Heart left ventricle (tissue), 16 donors: ENCODE results near the gene ATXN7. TPM values are rescaled to one million over a fixed set of nuclear protein-coding genes. Genes with fewer than 3 reads are reported as not detected.
A peak's percentile ranks its signal among the peaks of the same experiment; 100 is the strongest.

Experiments used
- ATAC-seq, 4 donors: fragments of 200-7000 bp; cut with Tn5 transposase; one replicate each; pipeline ENCODE4 v1.9.1; 2020 to 2022; ENCODE audit warnings: moderate library complexity in 4 of 4, mild to moderate bottlenecking in 3 of 4, moderate number of reproducible peaks in 1 of 4
- DNase-seq, 5 donors: peaks; one replicate each; pipeline ENCODE4 v3.0.0-alpha.2; 2020
- H3K27ac ChIP-seq, 12 donors: fragments of 200-600 bp; sonication (generic) in 4 of 12; one replicate each; pipeline versions ENCODE4 v1.5.0 to v1.8.0; 2016 to 2022; ENCODE audit warnings: mild to moderate bottlenecking in 2 of 12
- H3K27me3 ChIP-seq, 9 donors: fragments of 200-600 bp; sonication (generic) in 2 of 9; one replicate each; pipeline versions ENCODE4 v1.5.1 to v1.8.0; 2016 to 2022; ENCODE audit warnings: mild to moderate bottlenecking in 3 of 9
- H3K36me3 ChIP-seq, 9 donors: fragments of 200-600 bp; sonication (generic) in 2 of 9; one replicate each; pipeline versions ENCODE4 v1.5.0 to v1.8.0; 2018 to 2022; ENCODE audit warnings: mild to moderate bottlenecking in 2 of 9
- H3K4me1 ChIP-seq, 12 donors: fragments of 200-600 bp; sonication (generic) in 4 of 12; one replicate each; pipeline versions ENCODE4 v1.5.0 to v1.8.0; 2016 to 2022; ENCODE audit warnings: mild to moderate bottlenecking in 3 of 12
- H3K4me3 ChIP-seq, 12 donors: fragments of 200-600 bp; sonication (generic) in 4 of 12; one replicate each; pipeline versions ENCODE4 v1.5.0 to v1.8.0; 2017 to 2022; ENCODE audit warnings: mild to moderate bottlenecking in 9 of 12, moderate library complexity in 4 of 12
- H3K9me3 ChIP-seq, 12 donors: fragments of 200-600 bp; sonication (generic) in 4 of 12; one replicate each; pipeline versions ENCODE4 v1.5.0 to v1.8.0; 2016 to 2022; ENCODE audit warnings: mild to moderate bottlenecking in 1 of 12
- POLR2A ChIP-seq, 2 donors: fragments of 450-650 bp; IDR thresholded peaks; one replicate each; pipeline ENCODE4 v1.6.1; 2017; ENCODE audit warnings: antibody characterized with exemption in 2 of 2, mild to moderate bottlenecking in 2 of 2, moderate library complexity in 2 of 2
- WGBS, 4 donors: extraction: QIAGEN DNeasy Blood & Tissue Kit in 2 of 4; methylation state at CpG; one replicate each; pipeline versions ENCODE4 v1.1.5 to v1.1.7; 2013 to 2018; 5-methylcytosine and 5-hydroxymethylcytosine counted together
- intact Hi-C, 10 donors: fragments of 100-400 bp; cut with DNase I; formaldehyde crosslinking; loops; one replicate each; pipeline versions ENCODE4 v1.11.1 to v1.14.2; 2022
- polyA plus RNA-seq, 2 donors: library from polyadenylated mRNA; stranded (reverse); fragments of 200-250 nt; gene quantifications; one replicate each; pipeline ENCODE4 v1.2.3, GENCODE V29; 2013
- total RNA-seq, 9 donors: library from RNA; depleted of rRNA in 2 of 9; stranded (reverse); fragments of >200 nt in 2 of 9; fragmentation: NEBNext Ultra II Directional in 3 of 9; extraction: Animal tissue kit (Norgen Biotek cat#: 25700) in 3 of 9; gene quantifications; one replicate each; pipeline versions ENCODE4 v1.1.0 to v1.2.4, GENCODE V29; 2016 to 2023
- TF ChIP-seq, protein P1 (sequence below), 12 donors: fragments of 200-600 bp; sonication (generic) in 4 of 12; IDR thresholded peaks; one replicate each; pipeline versions ENCODE4 v1.5.0 to v1.8.0; 2018 to 2022; ENCODE audit warnings: antibody characterized with exemption in 12 of 12, mild to moderate bottlenecking in 5 of 12
- donor health status: ischemic (EF 13 %, LVEDD 7.1; RV severe dilation, severe dysfunction).
- donor health status: healthy with polysubstance abuse.
- donor health status: DM: no; HTN: yes; CAD: no.
- donor health status: DM: no; HTN: no; CAD: no.
- donor health status: ischemic (EF 25% LVEDD 6.9; RV normal size, moderate dysfunction).
- donor health status: ischemic (EF 25% LVEDD 5.7; RV mildly dilated, moderate dysfunction).
- donor health status: healthy.
- donor health status: DM: yes; HTN: yes; CAD: no.
- donor health status: ischemic (EF 35%, LVEDD 5.7; RV mildly dilated, moderate dysfunction).
- donor health status: nonischemic (EF 11% LVEDD 7.7; RV severe dilation, severe dysfunction).
- donor health status: DM: yes; HTN: yes; CAD: no.
- donor health status: PGD.
- donor health status: ischemic (EF 29% LVEDD 5.4; RV normal size, mild dysfunction).
- donor health status: nonischemic (EF 23%, LVEDD 6.1; RV moderate dilation, normal function).

ATXN7 gene
- total and polyA plus RNA-seq, 11 donors, result 4.5 to 31.4 (median 16.7) TPM

DNA sequence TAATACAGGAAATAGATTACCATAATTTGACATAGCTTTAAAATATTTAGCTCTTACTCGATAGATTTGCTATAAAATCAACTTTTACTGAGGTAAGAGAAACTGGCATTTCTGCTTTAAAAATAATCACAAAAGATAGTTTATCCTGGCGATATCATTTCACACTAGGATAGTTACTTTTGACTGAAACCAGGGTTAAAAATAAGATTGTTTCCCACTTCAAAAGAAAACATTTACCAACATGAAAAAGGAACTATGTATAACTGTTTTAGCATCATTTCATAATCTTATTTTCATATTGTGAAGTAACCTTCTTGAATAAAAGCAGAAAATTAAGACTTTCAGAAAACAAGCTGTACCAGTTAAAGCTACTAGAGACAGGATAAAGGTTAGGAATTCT, 144.3 kb downstream of the ATXN7 start:
- intact Hi-C loops, result no loop called here
- ATAC-seq, result no peak
- Histone ChIP-seq H3K27ac (no peak overlapping the region), H3K4me1 (peaks cover 0 to 31% (median 2%) of the 10 kb centered on the region in 12 donors), H3K4me3 (no peak overlapping the region), H3K36me3 (peaks cover 0 to 100% (median 92%) of the 10 kb centered on the region in 9 donors), H3K9me3 (no peaks in the 10 kb centered on the region), H3K27me3 (no peaks in the 10 kb centered on the region)
- TF ChIP-seq, protein P1, sequence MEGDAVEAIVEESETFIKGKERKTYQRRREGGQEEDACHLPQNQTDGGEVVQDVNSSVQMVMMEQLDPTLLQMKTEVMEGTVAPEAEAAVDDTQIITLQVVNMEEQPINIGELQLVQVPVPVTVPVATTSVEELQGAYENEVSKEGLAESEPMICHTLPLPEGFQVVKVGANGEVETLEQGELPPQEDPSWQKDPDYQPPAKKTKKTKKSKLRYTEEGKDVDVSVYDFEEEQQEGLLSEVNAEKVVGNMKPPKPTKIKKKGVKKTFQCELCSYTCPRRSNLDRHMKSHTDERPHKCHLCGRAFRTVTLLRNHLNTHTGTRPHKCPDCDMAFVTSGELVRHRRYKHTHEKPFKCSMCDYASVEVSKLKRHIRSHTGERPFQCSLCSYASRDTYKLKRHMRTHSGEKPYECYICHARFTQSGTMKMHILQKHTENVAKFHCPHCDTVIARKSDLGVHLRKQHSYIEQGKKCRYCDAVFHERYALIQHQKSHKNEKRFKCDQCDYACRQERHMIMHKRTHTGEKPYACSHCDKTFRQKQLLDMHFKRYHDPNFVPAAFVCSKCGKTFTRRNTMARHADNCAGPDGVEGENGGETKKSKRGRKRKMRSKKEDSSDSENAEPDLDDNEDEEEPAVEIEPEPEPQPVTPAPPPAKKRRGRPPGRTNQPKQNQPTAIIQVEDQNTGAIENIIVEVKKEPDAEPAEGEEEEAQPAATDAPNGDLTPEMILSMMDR (IDR thresholded peaks at IDR 0.05), result no peak
- no peak for TF ChIP-seq POLR2A (IDR thresholded peaks at IDR 0.05)
- WGBS, 4 donors, result 89 to 95% (median 91%) methylated on average over 2 of the region's 2 CpGs
- no peak for DNase-seq

GRCh38 chr3:64008487-64009351, 145.1 kb downstream of the ATXN7 start:
- intact Hi-C loops, result no loop called here
- H3K4me1 ChIP-seq, result peaks cover 0 to 28% (median 2%) of the 10 kb centered on the region in 12 donors
- peaks cover 0 to 100% (median 95%) of the 10 kb centered on the region in 9 donors for H3K36me3 ChIP-seq
- no peaks in the 10 kb centered on the region for H3K9me3 ChIP-seq
- DNase-seq (no peak), ATAC-seq (peak in 1 of 4 donors; percentile 21)
- H3K4me3 ChIP-seq, result no peak overlapping the region
- no peak overlapping the region for H3K27ac ChIP-seq
- TF ChIP-seq, protein P1 (IDR thresholded peaks at IDR 0.05), result no peak
- no peak for TF ChIP-seq POLR2A (IDR thresholded peaks at IDR 0.05)
- H3K27me3 ChIP-seq, result no peaks in the 10 kb centered on the region
- 74 to 79% (median 78%) methylated on average over 7 of the region's 7 CpGs for WGBS, 4 donors

- Histone ChIP-seq H3K9me3 (no peaks in the 10 kb centered on the region), H3K4me1 (peaks cover 0 to 25% (median 2%) of the 10 kb centered on the region in 12 donors), H3K4me3 (no peak overlapping the region), H3K27me3 (no peaks in the 10 kb centered on the region), H3K36me3 (peaks cover 0 to 100% (median 99%) of the 10 kb centered on the region in 9 donors), H3K27ac (no peak overlapping the region)
- no peak for ATAC-seq
- WGBS, 4 donors, result 78 to 95% (median 94%) methylated on average over 7 of the region's 7 CpGs
- no peak for TF ChIP-seq POLR2A (IDR thresholded peaks at IDR 0.05)
- TF ChIP-seq, protein P1 (IDR thresholded peaks at IDR 0.05), result no peak
- no peak for DNase-seq
- intact Hi-C loops, result no loop called here
Measured at GRCh38 chr3:64009528-64009927, 145.9 kb downstream of the ATXN7 start.

GRCh38 chr3:64010199-64010598, 146.5 kb downstream of the ATXN7 start:
- Histone ChIP-seq H3K36me3 (peaks cover 0 to 100% (median 99%) of the 10 kb centered on the region in 9 donors), H3K9me3 (no peaks in the 10 kb centered on the region), H3K27me3 (no peaks in the 10 kb centered on the region), H3K4me1 (peaks cover 0 to 28% (median 2%) of the 10 kb centered on the region in 12 donors), H3K27ac (no peak overlapping the region), H3K4me3 (no peak overlapping the region)
- 91 to 95% (median 93%) methylated on average over 5 of the region's 5 CpGs for WGBS, 4 donors
- no peak for DNase-seq
- TF ChIP-seq, protein P1 (IDR thresholded peaks at IDR 0.05), result no peak
- no peak for TF ChIP-seq POLR2A (IDR thresholded peaks at IDR 0.05)
- intact Hi-C loops, result no loop called here
- no peak for ATAC-seq
